ENCODE data around the gene KBTBD12. TPM values are rescaled to one million over a fixed set of nuclear protein-coding genes. Genes with fewer than 3 reads are reported as not detected.

Gene KBTBD12
- total and polyA plus RNA-seq, 10 of the 15 experiments (the other 5 are each of a cell fraction or from before 2014, with no cell fraction given) = 0.01 to 0.11 TPM; not detected in 8

- BruUV-seq (replicated peaks) = no TSS peak
- RAD21 ChIA-PET (ENCODE audit: unreplicated experiment) = interaction anchor here (0.7 to 1.1 kb wide), 2 partner anchors 8 to 159 kb away, joined by 3 read pairs; no protein-coding TSS in a partner anchor
- 91% methylated on average over 2 of the region's 2 CpGs for WGBS (ENCODE audit: insufficient coverage, insufficient replicate concordance, low lambda C conversion rate, missing lambda C conversion rate)
- no peaks in the 10 kb centered on the region for H3K36me3 ChIP-seq (ENCODE audit: control insufficient read depth in 2 of 2, insufficient read depth in 2 of 2, low read length in 1 of 2)
- CTCF ChIA-PET = interaction anchor here (0.7 to 3.5 kb wide), 4 partner anchors 9 to 298 kb away, joined by 3 to 16 read pairs (median 4); no protein-coding TSS in a partner anchor
- H2AFZ ChIP-seq (ENCODE audit: control insufficient read depth, low read depth, low read length) = no peak overlapping the region
- intact Hi-C loops (cut with micrococcal nuclease; ENCODE audit: unreplicated experiment) (no loop called here), in situ Hi-C loops (cut with MboI) (no loop called here)
- H3K27ac ChIP-seq (ENCODE audit: control insufficient read depth, insufficient read depth) = no peak overlapping the region
- no peaks in the 10 kb centered on the region for H3K9me3 ChIP-seq (replicated peaks; ENCODE audit: control insufficient read depth, insufficient read depth, low read length)
- H3K4me2 ChIP-seq (ENCODE audit: control insufficient read depth, insufficient read depth) = no peak overlapping the region
- H3K4me3 ChIP-seq = no peak overlapping the region
- SMC1A ChIA-PET (ENCODE audit: uncharacterized antibody, unreplicated experiment) = interaction anchor here (0.7 to 1.7 kb wide), 5 partner anchors 11 to 201 kb away, joined by 3 to 5 read pairs (median 3); no protein-coding TSS in a partner anchor
- H3K4me1 ChIP-seq (ENCODE audit: control insufficient read depth, insufficient read depth, low read length) = no peaks in the 10 kb centered on the region
- POLR2A ChIA-PET = no interaction called here
- 0 out of 4 replicates have a peak, but pooled peaks cover 0 to 1% of the 10 kb centered on the region in 2 experiments for H3K27me3 ChIP-seq (replicated peaks in 1 of 2; ENCODE audit: control insufficient read depth in 2 of 2, insufficient read depth in 2 of 2, low read length in 1 of 2)
- TF ChIP-seq CHD2 (IDR thresholded peaks at IDR 0.05; ENCODE audit: borderline replicate concordance, low read depth, low read length) = no peak
- no peak for TF ChIP-seq TCF3 (IDR thresholded peaks at IDR 0.05; ENCODE audit: borderline replicate concordance, insufficient read depth, low read depth, low read length)
- no peak for TF ChIP-seq SMAD5 (IDR thresholded peaks at IDR 0.05; ENCODE audit: low read depth)
- TF ChIP-seq MEF2B (IDR thresholded peaks at IDR 0.05; ENCODE audit: partially characterized antibody, poor library complexity, severe bottlenecking) = no peak
- no peak for TF ChIP-seq CEBPZ (IDR thresholded peaks at IDR 0.05; ENCODE audit: low read depth, low read length)
- TF ChIP-seq FOXM1 (IDR thresholded peaks at IDR 0.05; ENCODE audit: low read depth, low read length) = no peak
- TF ChIP-seq NBN (IDR thresholded peaks at IDR 0.05) = no peak
- TF ChIP-seq POLR2AphosphoS2 (IDR thresholded peaks at IDR 0.05; ENCODE audit: low read depth, low read length) = no peak
- no peak for TF ChIP-seq MTA2 (IDR thresholded peaks at IDR 0.05; ENCODE audit: low read depth)
- no peak for TF ChIP-seq HDAC2 (IDR thresholded peaks at IDR 0.05)
- TF ChIP-seq ZSCAN29 (IDR thresholded peaks at IDR 0.05) = no peak
- no peak overlapping the region for H3K9ac ChIP-seq (ENCODE audit: control insufficient read depth, insufficient read depth, low read length)
- no peaks in the 10 kb centered on the region for H3K79me2 ChIP-seq (ENCODE audit: control insufficient read depth, insufficient read depth, low read length)
- ATAC-seq (no peak), DNase-seq (ENCODE audit: low read depth, low spot score) (no peak), FAIRE-seq (no peak)
- no peaks in the 10 kb centered on the region for H4K20me1 ChIP-seq (ENCODE audit: control insufficient read depth, insufficient read depth)
Observed at GRCh38 chr3:127949446-127950055, 34.5 kb downstream of the KBTBD12 start.

Data from GM12878 (cell line).